ENCODE measurements around the gene GALNT15.

Gene GALNT15

DNA sequence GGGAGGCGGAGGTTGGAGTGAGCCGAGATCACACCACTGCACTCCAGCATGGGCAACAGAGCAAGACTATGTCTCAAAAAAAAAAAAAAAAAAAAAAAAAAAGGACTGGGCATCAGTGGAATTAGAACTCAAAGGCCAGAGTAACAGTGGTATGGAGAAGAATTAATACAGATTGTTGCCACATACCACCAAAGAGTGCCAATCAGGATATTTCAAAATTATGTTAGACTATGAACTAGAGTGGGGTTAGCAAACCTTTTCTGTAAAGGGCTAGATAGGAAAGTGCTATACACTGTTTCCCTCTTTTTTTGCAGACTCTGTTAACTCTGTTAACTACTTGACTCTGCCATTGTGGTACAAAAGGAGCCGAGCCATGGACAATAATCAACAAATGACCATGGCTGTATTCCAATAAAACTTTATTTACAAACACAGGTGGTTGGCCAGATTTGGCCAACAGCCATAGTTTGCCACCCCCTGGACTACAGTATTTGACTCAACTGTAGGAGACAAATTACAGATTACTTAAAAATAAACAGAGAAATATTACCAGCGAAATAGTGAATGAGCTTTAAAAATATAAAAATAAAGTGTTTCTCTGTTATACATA, 61.7 kb downstream of the GALNT15 start:
- Histone ChIP-seq H3F3A (ENCODE audit: low read depth) (no peaks in the 10 kb centered on the region), H3K4me2 (ENCODE audit: low read depth, low read length, poor library complexity, severe bottlenecking) (no peak overlapping the region), H3K27me3 (ENCODE audit: insufficient read depth, low read length, poor library complexity, severe bottlenecking) (no peaks in the 10 kb centered on the region), H2AFZ (ENCODE audit: low read length) (no peak overlapping the region), H3K36me3 (ENCODE audit: insufficient read depth, low read length) (no peaks in the 10 kb centered on the region), H3K9me2 (replicated peaks; ENCODE audit: low read depth, low read length) (no peaks in the 10 kb centered on the region), H4K20me1 (ENCODE audit: insufficient read depth, low read length, poor library complexity, severe bottlenecking) (no peaks in the 10 kb centered on the region), H3K4me1 (ENCODE audit: insufficient read depth, low read length, poor library complexity, severe bottlenecking) (no peaks in the 10 kb centered on the region), H3K4me3 (ENCODE audit: low read length, poor library complexity, severe bottlenecking) (no peak overlapping the region), H3K79me2 (ENCODE audit: insufficient read depth, low read length) (no peaks in the 10 kb centered on the region), H3K9me3 (ENCODE audit: insufficient read depth, low read depth, low read length) (no peaks in the 10 kb centered on the region), H3K9ac (ENCODE audit: low read depth, low read length, poor library complexity, severe bottlenecking) (no peak overlapping the region)
- TF ChIP-seq CTCF (conservative IDR thresholded peaks at IDR 0.05; ENCODE audit: low read length) (no peak), EZH2phosphoT487 (IDR thresholded peaks at IDR 0.05; ENCODE audit: borderline replicate concordance) (no peak)

- no peak overlapping the region for H3K4me3 ChIP-seq (ENCODE audit: low read length, poor library complexity, severe bottlenecking)
- no peaks in the 10 kb centered on the region for H3K9me3 ChIP-seq (ENCODE audit: insufficient read depth, low read depth, low read length)
- no peaks in the 10 kb centered on the region for H4K20me1 ChIP-seq (ENCODE audit: insufficient read depth, low read length, poor library complexity, severe bottlenecking)
- no peaks in the 10 kb centered on the region for H3K27me3 ChIP-seq (ENCODE audit: insufficient read depth, low read length, poor library complexity, severe bottlenecking)
- H3K9me2 ChIP-seq (replicated peaks; ENCODE audit: low read depth, low read length): no peaks in the 10 kb centered on the region
- H3K9ac ChIP-seq (ENCODE audit: low read depth, low read length, poor library complexity, severe bottlenecking): no peak overlapping the region
- no peak overlapping the region for H3K4me2 ChIP-seq (ENCODE audit: low read depth, low read length, poor library complexity, severe bottlenecking)
- H3K4me1 ChIP-seq (ENCODE audit: insufficient read depth, low read length, poor library complexity, severe bottlenecking): no peaks in the 10 kb centered on the region
- H3F3A ChIP-seq (ENCODE audit: low read depth): no peaks in the 10 kb centered on the region
- H3K36me3 ChIP-seq (ENCODE audit: insufficient read depth, low read length): no peaks in the 10 kb centered on the region
- no peaks in the 10 kb centered on the region for H3K79me2 ChIP-seq (ENCODE audit: insufficient read depth, low read length)
- no peak overlapping the region for H2AFZ ChIP-seq (ENCODE audit: low read length)
- TF ChIP-seq EZH2phosphoT487 (IDR thresholded peaks at IDR 0.05; ENCODE audit: borderline replicate concordance) (no peak), CTCF (conservative IDR thresholded peaks at IDR 0.05; ENCODE audit: low read length) (no peak)
Measured at GRCh38 chr3:16236856-16237393, 62.4 kb downstream of the GALNT15 start.

- Histone ChIP-seq H3K9ac (ENCODE audit: low read depth, low read length, poor library complexity, severe bottlenecking) (no peak overlapping the region), H2AFZ (ENCODE audit: low read length) (peak overlapping the region; percentile 51; the same call in 1 of the 2 replicates), H3K4me2 (ENCODE audit: low read depth, low read length, poor library complexity, severe bottlenecking) (no peak overlapping the region), H3K79me2 (ENCODE audit: insufficient read depth, low read length) (no peaks in the 10 kb centered on the region), H3K36me3 (ENCODE audit: insufficient read depth, low read length) (no peaks in the 10 kb centered on the region), H3K4me1 (ENCODE audit: insufficient read depth, low read length, poor library complexity, severe bottlenecking) (no peaks in the 10 kb centered on the region), H3K27me3 (ENCODE audit: insufficient read depth, low read length, poor library complexity, severe bottlenecking) (no peaks in the 10 kb centered on the region), H3K9me3 (ENCODE audit: insufficient read depth, low read depth, low read length) (no peaks in the 10 kb centered on the region), H4K20me1 (ENCODE audit: insufficient read depth, low read length, poor library complexity, severe bottlenecking) (no peaks in the 10 kb centered on the region), H3F3A (ENCODE audit: low read depth) (no peaks in the 10 kb centered on the region), H3K4me3 (ENCODE audit: low read length, poor library complexity, severe bottlenecking) (no peak overlapping the region), H3K9me2 (replicated peaks; ENCODE audit: low read depth, low read length) (no peaks in the 10 kb centered on the region)
- TF ChIP-seq CTCF (conservative IDR thresholded peaks at IDR 0.05; ENCODE audit: low read length): no peak
- TF ChIP-seq EZH2phosphoT487 (IDR thresholded peaks at IDR 0.05; ENCODE audit: borderline replicate concordance): no peak
Measured at GRCh38 chr3:16239086-16239770, 64.7 kb downstream of the GALNT15 start.
